Measurements from ENCODE around the gene CELF2.

CELF2 gene

DNA sequence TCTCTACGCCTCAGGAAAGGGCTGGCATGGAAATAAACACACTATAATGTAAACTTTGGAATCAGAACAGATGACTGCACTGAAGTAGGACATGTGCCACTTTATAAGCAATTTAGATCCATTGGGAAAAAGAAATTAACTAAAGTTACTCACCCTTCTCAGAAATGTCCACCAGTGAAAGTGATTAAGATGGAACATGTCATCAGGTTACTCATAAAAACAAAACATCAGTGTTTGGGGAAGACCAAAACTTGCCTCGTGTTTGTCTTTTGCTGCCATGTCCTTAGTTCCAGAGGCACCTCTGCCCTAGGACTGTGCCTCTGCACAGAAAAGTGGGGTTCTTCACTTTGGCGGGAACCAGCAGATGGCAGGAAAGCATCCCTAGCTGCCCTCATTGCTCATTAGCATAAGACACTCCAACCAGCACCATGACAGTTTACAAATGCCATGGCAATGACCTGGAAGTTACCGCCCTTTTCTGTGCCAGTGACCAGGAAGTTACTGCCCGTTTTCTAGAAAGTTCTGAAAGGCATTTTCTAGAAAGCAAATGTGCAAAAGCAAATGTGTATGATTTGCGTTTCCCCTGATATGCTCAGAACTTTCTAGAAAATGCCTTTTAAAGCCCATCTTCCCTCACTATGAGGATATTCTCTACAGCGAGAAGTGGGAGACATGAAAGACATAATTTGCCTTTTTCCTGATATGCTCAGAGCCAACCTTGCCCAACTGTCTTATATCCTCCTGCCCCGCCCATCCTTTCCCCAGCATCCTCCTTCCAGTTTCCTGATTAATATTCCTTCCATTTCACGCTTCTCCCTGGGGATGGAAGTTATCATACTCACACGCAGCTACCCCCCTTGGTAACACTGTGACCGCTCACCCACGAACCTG is 335.6 kb downstream of the CELF2 start:
- DNase-seq (ENCODE audit: low spot score): no peak

DNA sequence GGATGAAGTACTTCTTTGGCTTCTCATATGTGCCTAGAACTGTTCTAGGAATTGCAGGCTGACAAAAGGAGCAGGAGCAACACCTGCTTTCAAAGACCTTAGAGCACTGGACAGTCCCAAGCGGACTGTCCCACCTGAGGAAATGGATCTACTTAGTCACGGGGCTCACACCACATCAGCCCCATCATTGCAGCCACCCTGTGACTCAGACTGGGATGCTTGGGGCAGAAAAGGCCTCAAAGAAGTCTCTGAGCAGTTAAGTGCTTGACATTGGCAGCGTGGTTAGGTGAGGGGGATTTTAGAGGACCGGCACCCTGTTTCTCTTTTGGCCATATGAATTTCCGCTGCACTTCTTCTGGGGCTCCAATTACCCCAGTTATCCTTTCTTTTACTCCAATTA is 337.2 kb downstream of the CELF2 start:
- DNase-seq (ENCODE audit: low spot score): no peak

DNA sequence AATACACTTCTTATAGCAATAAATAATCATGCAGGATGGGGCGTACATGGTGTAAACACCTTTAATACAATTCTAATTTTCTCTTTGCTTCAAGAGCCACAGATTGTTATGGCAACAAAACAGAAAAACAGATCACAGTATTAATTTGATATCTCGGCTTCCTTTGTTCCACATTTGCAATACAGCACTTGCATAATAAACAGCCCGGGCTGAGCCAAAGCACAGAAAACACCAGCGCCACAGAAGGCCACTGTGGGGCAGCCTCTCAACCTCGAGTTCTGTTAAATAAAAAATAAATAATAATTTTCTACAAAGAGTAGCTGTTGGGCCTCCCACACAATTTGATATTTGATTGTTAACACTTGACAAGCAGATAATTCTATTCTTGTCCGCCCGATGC is 337.9 kb downstream of the CELF2 start:
- no peak for DNase-seq (ENCODE audit: low spot score)

DNA sequence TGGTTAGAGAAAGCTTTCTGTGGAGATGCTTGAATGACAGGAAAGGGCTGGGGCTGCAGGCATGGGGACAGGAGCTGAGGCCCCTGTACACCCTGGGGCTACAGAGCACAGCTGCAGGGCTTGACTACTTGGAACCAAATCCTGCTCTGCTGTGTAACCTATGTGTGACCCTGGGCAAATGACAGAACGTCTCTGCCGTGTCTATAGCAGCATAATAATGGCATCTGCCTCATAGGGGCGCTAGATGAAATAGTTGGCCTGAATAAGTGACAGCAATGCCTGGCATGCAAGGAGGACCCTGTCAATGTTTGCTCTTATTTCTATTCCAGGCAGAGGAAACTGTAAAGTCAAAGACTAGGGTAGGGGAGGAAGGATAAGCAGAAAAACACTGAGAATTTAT is 339.8 kb downstream of the CELF2 start:
- no peak for DNase-seq (ENCODE audit: low spot score)

DNA sequence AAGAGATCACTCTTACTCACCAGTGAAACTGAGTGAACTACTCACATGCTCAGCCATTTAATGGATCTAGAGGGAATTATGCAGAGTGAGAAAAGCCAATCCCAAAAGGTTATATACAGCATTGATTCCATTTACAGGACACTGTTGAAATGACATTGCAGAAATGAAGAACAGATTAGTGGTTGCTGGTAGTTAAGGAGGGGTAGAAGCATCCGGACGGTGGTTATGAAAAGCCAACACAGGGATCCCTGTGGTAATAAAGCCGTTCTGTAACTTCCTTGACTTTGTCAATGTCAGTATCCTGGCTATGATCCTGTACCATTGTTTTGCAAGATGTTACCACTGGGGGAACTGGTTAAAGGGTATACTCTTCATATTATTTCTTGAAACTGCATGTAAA is 340.3 kb downstream of the CELF2 start:
- DNase-seq (ENCODE audit: low spot score): no peak

DNA sequence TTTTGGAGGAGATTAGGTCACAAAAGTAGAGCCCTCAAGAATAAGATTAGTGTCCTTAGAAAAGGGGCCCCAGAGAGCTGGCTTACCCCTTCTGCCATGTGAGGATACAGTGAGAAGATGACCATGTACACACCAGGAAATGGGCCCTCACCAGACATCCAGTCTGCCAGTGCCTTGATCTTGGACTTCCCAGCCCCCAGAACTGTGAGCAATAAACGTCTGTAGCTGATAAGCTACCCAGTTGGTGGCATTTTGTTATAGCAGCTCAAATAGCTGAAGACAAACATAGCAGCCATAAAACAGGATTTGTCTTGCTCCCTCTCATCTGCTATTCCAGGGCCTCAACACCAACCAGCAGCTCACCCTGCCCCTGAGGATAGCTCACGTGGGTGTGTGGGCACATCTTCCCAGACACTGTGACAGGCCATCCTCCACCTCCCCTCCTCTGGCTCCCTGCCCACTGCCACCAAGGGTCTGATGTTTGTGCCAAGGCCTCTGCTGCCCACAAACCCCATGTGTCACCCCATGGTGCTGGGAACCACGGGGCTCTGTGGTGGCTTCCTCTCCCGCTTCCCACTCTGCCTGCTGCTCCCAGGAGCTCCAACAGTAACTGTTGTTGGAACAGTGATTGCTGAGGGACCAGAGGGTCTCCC is 341.4 kb downstream of the CELF2 start:
- no peak for DNase-seq (ENCODE audit: low spot score)

DNA sequence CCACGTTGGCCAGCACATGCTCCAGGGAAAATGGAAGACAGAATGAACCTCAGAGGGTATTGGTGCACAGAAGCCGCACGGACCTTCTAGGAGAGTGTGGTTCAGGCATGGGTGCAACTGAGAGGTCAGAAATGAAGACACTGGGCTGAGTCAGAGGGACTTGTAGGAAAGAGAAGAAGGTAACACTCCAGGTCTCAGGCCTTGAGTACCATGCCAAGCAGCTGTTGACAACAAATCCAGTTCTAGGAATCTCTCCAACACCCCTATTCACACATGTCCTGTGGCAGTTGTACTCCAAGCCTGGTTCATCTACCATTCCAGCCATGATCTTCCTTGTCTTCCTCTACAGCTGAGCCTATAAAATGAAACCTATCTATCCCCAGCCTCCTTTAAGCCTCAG is 342.2 kb downstream of the CELF2 start:
- no peak for DNase-seq (ENCODE audit: low spot score)

DNA sequence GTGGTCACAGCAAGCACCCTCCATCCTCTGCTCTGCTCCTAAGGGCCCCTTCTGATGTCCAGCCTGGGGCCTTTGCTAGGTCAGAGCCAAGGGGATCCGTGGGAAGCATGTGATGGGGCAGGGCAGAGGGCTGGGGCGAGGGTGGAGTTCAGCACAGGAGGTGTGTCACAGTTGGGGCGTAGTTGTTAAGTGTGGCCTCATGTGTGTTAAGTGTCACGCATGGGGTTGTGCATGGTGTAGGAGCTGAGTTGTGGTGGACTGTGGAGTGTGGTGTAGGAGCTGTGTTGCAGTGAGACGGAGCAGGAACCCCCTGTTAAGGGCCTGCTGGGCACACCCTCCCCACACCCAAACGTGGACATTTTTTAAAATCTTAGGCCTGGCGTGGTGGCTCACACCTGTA is 345.8 kb downstream of the CELF2 start:
- DNase-seq (ENCODE audit: low spot score): no peak

DNA sequence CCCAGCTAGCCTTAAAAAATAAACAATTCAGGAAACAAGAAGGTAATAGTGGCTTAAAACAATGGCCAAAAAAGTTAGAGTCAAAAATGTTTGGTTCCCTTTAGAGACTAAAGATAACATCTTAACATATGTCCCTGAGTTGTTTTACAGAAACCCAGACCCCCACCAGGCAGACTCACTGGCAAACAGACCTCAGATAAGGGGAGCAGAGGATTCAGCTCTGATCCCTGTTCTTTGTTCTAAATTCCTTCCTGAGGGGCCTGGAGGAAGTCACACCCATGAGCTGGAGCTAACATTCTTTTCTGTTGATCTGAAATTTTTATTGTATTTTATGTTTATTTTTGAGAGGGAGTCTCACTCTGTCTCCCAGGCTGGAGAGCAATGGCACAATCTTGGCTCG is 346.6 kb downstream of the CELF2 start:
- DNase-seq (ENCODE audit: low spot score): no peak

DNA sequence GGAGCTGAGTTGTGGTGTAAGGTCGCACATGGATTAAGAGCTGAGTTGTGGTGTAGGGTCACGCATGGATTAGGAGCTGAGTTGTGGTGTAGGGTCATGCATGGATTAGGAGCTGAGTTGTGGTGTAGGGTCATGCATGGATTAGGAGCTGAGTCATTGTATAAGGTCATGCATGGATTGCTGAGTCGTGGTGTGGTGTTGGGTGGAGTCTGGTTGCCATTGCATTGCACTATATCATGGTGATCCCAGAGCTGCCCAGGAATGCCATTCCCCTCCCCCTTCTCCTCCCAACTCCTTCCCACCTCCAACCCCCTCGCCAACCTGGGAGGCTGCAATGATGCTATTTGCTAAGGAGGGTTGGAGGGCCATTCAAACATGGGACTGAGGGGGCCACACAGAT is 349.2 kb downstream of the CELF2 start:
- peak; percentile 33 for DNase-seq (ENCODE audit: low spot score)

DNA sequence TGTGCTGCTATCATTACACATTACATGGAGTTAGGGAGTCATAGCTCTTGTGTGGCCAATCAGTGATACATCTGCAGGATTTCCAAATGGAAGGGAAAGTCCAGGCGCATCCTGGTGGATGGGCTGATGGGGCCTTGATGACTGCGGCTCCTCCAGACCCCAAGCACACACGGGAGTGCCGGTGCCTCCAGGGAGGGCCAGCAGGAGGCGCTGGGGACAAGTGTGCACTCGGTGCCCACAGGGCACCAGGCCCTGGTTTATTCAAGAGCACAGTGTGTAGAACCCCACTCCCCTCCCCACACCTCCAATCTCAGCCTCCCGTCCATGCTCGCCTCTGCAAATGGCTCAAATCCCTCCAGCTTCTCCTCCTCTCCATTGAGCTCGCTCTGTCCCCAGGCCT is 349.8 kb downstream of the CELF2 start:
- no peak for DNase-seq (ENCODE audit: low spot score)

DNA sequence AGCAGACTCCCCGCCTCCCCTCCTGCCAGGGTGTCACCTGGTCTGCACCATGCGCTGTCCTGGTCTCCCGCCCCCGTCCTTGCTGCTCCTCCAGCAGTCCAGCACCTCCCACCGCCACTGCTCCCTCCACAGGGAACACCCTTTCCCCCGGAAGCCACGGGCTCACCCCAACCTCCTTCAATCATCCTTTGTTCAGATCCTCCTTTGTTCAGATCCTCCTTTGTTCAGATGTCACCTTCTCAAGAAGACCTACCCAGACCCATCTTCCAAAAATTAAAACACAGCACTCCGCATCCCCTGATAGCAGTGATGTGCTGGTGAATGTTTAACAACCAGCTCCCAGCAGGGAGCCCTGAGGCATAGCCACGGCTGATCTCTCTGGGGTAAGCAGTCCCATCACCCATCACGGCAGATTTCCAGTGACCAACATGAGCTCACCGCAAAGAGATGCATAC is 356.1 kb downstream of the CELF2 start:
- no peak for DNase-seq (ENCODE audit: low spot score)

DNA sequence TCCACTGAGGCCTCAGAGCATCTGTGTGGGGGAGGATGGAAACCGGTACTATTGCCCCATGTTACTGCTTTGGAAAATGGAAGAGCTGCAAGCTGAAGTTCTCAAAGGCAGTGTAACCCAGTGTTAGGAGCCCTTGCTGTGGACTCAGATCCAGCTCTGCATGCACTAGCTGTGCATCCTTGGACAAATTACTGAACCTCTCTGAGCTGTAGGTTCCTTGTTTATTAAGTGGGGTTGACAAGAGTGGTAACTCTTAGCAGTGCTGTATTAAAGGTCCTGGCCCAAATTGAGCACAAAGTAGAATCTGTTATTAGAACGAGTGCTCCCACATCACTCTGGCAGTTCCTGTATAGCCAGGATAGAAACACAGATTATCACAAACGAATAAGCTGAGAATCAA is 359.6 kb downstream of the CELF2 start:
- DNase-seq (ENCODE audit: low spot score): no peak

DNA sequence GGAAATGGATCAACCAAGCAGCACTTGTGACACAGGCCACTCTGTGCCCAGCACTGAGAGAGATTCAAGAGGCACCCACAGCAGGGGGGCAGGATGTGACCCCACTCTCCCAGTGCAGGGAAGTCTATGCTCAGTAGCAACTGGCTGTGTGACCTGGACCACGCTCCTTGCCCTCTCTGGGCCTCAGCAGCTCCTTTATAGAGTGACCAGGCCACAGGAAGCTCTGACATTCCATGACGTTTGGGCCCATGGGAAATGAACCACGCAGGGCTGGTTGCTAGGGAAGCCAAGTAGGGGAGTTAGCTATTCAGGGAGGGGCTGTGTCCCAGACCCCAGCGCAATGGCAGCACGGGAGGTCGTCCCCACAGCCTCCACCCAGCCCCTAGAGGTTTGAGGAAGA is 361.2 kb downstream of the CELF2 start:
- no peak for DNase-seq (ENCODE audit: low spot score)

DNA sequence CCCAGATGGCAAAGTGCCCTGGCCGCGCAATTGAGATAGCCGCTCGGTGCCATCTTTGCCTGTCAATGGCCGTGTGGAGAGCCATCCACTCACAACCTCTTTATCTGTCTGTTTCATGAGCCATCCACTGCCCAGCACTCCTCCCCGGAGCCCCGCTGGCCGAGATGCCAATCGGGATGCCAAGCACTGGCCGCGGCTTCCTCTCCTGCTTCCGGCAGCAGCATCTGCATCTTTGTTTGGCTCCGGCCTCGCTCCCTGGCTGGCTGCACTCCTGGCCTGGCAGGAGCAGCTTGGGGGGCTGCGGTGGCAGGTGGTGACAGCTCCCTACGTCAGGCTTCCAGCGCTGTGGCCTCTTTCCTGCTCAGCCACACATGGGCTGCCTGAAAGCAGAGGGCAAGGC is 362.1 kb downstream of the CELF2 start:
- DNase-seq (ENCODE audit: low spot score): no peak

DNA sequence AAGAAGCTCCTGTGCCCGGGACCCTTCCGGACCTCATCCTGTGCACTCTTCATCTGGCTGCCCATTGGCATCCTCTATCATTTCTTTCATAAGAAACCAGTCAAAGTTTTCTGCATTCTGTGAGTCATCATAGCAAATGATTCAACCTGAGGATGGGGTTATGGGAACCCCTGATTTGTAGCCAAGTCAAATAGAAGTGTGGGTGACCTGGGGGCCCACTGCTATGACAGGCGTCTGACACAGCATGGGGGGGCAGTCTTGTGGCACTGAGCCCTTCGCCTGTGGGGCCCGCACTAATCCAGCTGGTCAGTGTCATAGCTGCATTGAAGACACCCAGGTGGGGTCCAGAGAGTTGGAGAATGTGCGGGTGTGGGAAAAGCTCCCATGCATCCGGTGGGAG is 363.4 kb downstream of the CELF2 start:
- DNase-seq (ENCODE audit: low spot score): peak; percentile 93

DNA sequence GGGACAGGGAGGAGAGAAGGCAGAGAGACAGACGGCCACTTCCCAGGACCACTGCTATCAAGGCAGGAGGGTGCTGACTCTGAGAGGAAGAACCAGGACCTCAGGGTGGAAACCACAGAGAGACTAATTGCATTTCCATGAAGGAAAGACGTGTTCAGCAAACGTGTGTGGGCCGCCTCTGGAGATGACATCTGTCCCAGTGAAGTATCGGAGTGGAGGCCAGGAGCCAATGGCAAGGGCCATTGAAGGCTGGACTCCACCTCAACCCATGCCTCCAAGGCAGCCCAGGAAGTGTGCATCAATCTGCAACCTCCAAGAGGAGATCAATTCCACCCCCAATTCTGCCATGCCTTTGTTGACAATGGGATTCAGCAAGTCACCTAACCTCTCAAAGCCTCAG is 363.8 kb downstream of the CELF2 start:
- no peak for DNase-seq (ENCODE audit: low spot score)

DNA sequence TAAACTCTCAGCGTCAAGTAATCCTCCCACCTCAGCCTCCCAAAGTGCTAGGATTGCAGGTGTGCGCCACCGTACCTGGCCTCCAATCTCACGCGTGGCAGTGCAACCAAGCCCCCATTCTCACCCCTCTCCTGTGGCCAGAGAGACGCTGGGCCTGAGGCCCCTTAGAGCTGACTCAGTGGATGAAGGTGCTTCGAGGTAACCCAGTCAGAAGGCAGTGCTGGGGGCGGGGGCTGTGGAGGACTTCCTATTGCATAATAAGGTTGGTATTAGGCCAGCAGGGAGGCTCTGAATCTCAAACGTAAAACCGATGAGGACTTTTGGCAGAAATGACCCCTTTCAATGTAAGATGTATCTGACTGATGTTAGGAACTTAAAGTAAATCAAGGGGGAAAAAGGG is 364.5 kb downstream of the CELF2 start:
- peak; percentile 23 for DNase-seq (ENCODE audit: low spot score)

DNA sequence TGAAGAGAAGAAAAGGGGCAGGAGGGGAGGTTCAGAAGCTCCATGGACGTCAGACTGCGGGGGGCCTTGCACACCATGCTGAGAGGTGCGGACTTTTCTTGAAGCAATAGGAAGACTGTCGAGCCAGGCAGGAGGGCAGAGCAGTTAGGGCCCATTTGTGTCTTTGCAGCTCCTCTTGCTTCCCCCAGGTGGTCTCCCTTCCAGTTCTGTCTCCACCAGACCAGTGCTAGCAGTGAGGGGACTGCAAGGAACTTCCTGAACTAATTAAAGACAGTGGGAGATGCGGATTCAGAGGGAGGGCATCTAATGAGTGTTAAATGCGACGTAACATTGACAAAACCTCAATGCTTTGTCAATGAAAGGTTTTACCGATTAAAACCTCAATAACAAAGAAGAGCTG is 368.4 kb downstream of the CELF2 start:
- DNase-seq (ENCODE audit: low spot score): no peak
